ENCODE measurements around the gene NUP107. TPM values are rescaled to one million over a fixed set of nuclear protein-coding genes. Genes with fewer than 3 reads are reported as not detected.

NUP107 gene
- total RNA-seq, 1 experiment from 2014 or later = 48.1 TPM

DNA sequence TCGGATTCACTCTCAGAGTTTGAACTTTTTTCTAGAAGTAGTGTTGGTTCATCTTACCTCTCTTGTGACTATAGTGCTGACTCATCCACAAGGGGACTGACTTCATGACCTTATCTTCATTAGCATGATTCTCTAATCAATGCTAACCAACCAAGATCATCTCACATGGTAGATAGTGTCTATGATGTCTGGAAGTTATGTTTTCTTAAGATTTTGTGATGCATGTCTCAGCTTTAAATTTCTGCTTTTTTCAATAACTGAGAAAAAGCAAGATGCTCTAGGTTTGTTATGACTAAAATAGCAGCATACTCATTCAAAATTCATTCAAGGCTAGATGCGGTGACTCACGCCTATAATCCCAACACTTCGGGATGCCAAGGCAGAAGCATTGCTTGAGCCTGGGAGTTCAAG lies 46.9 kb downstream of the NUP107 start:
- intact Hi-C loops (cut with micrococcal nuclease) = no loop called here
- H3K4me1 Mint-ChIP-seq (ENCODE audit: insufficient read depth, unreplicated experiment) = no peaks in the 10 kb centered on the region
- H3K27ac Mint-ChIP-seq (ENCODE audit: low read depth, unreplicated experiment) = no peak overlapping the region
- peak; percentile 16 for DNase-seq (ENCODE audit: unreplicated experiment)
- BruUV-seq (replicated peaks) = no TSS peak
- TF ChIP-seq, protein P1, sequence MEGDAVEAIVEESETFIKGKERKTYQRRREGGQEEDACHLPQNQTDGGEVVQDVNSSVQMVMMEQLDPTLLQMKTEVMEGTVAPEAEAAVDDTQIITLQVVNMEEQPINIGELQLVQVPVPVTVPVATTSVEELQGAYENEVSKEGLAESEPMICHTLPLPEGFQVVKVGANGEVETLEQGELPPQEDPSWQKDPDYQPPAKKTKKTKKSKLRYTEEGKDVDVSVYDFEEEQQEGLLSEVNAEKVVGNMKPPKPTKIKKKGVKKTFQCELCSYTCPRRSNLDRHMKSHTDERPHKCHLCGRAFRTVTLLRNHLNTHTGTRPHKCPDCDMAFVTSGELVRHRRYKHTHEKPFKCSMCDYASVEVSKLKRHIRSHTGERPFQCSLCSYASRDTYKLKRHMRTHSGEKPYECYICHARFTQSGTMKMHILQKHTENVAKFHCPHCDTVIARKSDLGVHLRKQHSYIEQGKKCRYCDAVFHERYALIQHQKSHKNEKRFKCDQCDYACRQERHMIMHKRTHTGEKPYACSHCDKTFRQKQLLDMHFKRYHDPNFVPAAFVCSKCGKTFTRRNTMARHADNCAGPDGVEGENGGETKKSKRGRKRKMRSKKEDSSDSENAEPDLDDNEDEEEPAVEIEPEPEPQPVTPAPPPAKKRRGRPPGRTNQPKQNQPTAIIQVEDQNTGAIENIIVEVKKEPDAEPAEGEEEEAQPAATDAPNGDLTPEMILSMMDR (IDR thresholded peaks at IDR 0.05; ENCODE audit: unreplicated experiment) = no peak
- no peaks in the 10 kb centered on the region for H3K27me3 Mint-ChIP-seq (ENCODE audit: insufficient read depth, unreplicated experiment)
- no peak overlapping the region for H3K4me3 Mint-ChIP-seq (ENCODE audit: unreplicated experiment)
- ChIA-PET CTCF (interaction anchor here (0.7 kb wide), 1 partner anchor 505 kb away, joined by 3 read pairs; no protein-coding TSS in a partner anchor), POLR2A (no interaction called here)
- peaks cover 72% of the 10 kb centered on the region for H3K36me3 Mint-ChIP-seq (ENCODE audit: insufficient read depth, unreplicated experiment)
- no peaks in the 10 kb centered on the region for H3K9me3 Mint-ChIP-seq (ENCODE audit: unreplicated experiment)

DNA sequence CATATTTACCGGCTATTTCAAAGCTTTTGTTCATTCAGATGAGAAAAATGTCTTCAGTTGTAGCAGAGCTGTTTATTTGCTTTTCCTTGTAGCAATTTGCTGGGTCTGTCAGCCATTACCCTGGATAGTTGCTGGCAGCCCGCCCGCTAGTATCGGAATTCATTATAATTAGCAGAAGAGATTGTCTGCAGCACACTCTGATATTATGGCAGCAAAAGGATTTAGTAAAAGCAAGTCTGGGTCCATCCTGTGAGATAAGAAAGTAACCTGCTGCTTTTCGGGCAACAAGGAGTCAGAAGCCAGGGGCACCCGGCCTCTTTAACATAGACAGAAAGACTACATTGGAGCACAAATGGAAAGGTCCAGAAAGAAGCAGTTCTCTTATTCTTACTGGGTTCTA lies 53.1 kb downstream of the NUP107 start:
- no peak overlapping the region for H3K27ac Mint-ChIP-seq (ENCODE audit: low read depth, unreplicated experiment)
- no peaks in the 10 kb centered on the region for H3K27me3 Mint-ChIP-seq (ENCODE audit: insufficient read depth, unreplicated experiment)
- TF ChIP-seq, protein P1 (IDR thresholded peaks at IDR 0.05; ENCODE audit: unreplicated experiment) = no peak
- ChIA-PET POLR2A (no interaction called here), CTCF (no interaction called here)
- no peaks in the 10 kb centered on the region for H3K9me3 Mint-ChIP-seq (ENCODE audit: unreplicated experiment)
- no TSS peak for BruUV-seq (replicated peaks)
- intact Hi-C loops (cut with micrococcal nuclease) = no loop called here
- H3K36me3 Mint-ChIP-seq (ENCODE audit: insufficient read depth, unreplicated experiment) = peaks cover 52% of the 10 kb centered on the region
- no peaks in the 10 kb centered on the region for H3K4me1 Mint-ChIP-seq (ENCODE audit: insufficient read depth, unreplicated experiment)
- no peak overlapping the region for H3K4me3 Mint-ChIP-seq (ENCODE audit: unreplicated experiment)
- DNase-seq (ENCODE audit: unreplicated experiment) = no peak

DNA sequence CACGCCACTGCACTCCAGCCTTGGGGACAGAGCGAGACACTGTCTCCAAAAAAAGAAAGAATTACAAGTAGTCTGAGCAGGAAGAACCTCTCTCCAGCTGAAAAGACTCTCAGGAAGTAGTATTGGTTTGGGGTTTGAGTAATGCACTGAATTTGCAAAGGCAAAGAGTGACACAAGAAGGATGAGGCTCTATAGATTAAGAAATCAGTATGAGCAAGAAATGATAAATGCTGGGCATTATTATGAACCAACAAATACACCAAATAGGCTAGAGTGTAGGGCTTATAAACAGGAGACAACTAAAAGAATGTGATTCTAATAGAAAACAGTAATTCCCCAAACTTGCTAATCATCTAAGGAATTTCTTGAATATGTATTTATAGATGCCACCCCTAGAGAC lies 56.6 kb downstream of the NUP107 start:
- ChIA-PET CTCF (no interaction called here), POLR2A (no interaction called here)
- DNase-seq (ENCODE audit: unreplicated experiment) = no peak

DNA sequence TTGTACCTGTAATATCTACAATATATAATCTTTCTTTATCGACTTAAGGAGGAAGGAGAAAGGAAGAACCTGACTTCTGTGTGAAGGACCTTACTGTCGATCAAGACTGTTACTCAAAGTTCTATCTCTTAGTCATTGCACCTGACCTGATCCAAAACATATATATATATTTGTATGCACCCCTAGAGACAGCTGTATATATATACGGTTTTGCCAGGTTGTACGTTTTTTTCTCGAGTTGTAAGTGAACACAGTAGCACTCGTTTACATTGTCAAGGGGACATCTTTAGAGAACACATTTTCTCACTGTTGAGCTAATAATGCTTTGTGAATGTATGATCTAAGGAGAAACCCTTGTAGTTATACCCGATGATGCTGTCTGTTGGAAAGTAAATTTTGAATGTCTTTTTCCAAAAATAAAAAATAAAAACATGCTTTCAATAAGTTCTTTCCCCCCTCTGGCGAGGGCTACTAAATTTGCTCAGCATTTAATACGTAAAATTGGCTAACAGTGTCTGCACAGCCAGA lies 58.7 kb downstream of the NUP107 start:
- peak overlapping the region; percentile 78 for H3K27ac Mint-ChIP-seq (ENCODE audit: low read depth, unreplicated experiment)
- no TSS peak for BruUV-seq (replicated peaks)
- TF ChIP-seq, protein P1 (IDR thresholded peaks at IDR 0.05; ENCODE audit: unreplicated experiment) = no peak
- no peaks in the 10 kb centered on the region for H3K9me3 Mint-ChIP-seq (ENCODE audit: unreplicated experiment)
- H3K36me3 Mint-ChIP-seq (ENCODE audit: insufficient read depth, unreplicated experiment) = peaks cover 31% of the 10 kb centered on the region
- POLR2A ChIA-PET = interaction anchor here (0.7 to 2.8 kb wide), 20 partner anchors 13 to 386 kb away, joined by 3 to 106 read pairs (median 5); partner anchors contain the start of genes MDM2 and RAP1B
- CTCF ChIA-PET = interaction anchor here (0.9 to 1.5 kb wide), 4 partner anchors 13 to 62 kb away, joined by 3 to 4 read pairs (median 4); partner anchors contain the start of gene MDM2
- intact Hi-C loops (cut with micrococcal nuclease) = loop anchor here (5.0 kb wide), 1 partner anchor 77 kb away; no protein-coding TSS in a partner anchor
- H3K27me3 Mint-ChIP-seq (ENCODE audit: insufficient read depth, unreplicated experiment) = no peaks in the 10 kb centered on the region
- peaks cover 23% of the 10 kb centered on the region for H3K4me1 Mint-ChIP-seq (ENCODE audit: insufficient read depth, unreplicated experiment)
- no peak for DNase-seq (ENCODE audit: unreplicated experiment)
- peak overlapping the region; percentile 96 for H3K4me3 Mint-ChIP-seq (ENCODE audit: unreplicated experiment)

More for the DNA sequence above, 56.6 kb downstream of the NUP107 start:
- H3K27ac Mint-ChIP-seq (ENCODE audit: low read depth, unreplicated experiment) = no peak overlapping the region
- no TSS peak for BruUV-seq (replicated peaks)
- intact Hi-C loops (cut with micrococcal nuclease) = no loop called here
- H3K27me3 Mint-ChIP-seq (ENCODE audit: insufficient read depth, unreplicated experiment) = no peaks in the 10 kb centered on the region
- H3K9me3 Mint-ChIP-seq (ENCODE audit: unreplicated experiment) = no peaks in the 10 kb centered on the region
- TF ChIP-seq, protein P1 (IDR thresholded peaks at IDR 0.05; ENCODE audit: unreplicated experiment) = no peak
- peaks cover 37% of the 10 kb centered on the region for H3K36me3 Mint-ChIP-seq (ENCODE audit: insufficient read depth, unreplicated experiment)
- H3K4me3 Mint-ChIP-seq (ENCODE audit: unreplicated experiment) = no peak overlapping the region
- H3K4me1 Mint-ChIP-seq (ENCODE audit: insufficient read depth, unreplicated experiment) = peaks cover 12% of the 10 kb centered on the region

All from MCF 10A (cell line).